Upper lobe of left lung (tissue), 4 donors: ENCODE data around the gene CCP110.

ENCODE experiments used
- CTCF ChIP-seq, 6 experiments: fragments of 450-650 bp in 4 of 6; fragments of 200-600 bp in 2 of 6; sonication (generic) in 2 of 6; IDR thresholded peaks; one replicate each; pipeline ENCODE4 v1.5.1; 2016 to 2019; ENCODE audit warnings: antibody characterized with exemption in 6 of 6
- EP300 ChIP-seq, 4 donors: sonication (generic); formaldehyde crosslinking; IDR thresholded peaks; one replicate each; pipeline ENCODE4 v1.5.1; 2017; ENCODE audit warnings: antibody characterized with exemption in 4 of 4, control low read depth in 2 of 4
- POLR2A ChIP-seq, 4 donors: fragments of 450-650 bp; IDR thresholded peaks; one replicate each; pipeline ENCODE4 v1.5.1; 2016 to 2017; ENCODE audit warnings: antibody characterized with exemption in 4 of 4, mild to moderate bottlenecking in 2 of 4
- POLR2AphosphoS5 ChIP-seq, 2 donors: sonication (generic); formaldehyde crosslinking; IDR thresholded peaks; one replicate each; pipeline ENCODE4 v1.5.1; 2017; ENCODE audit warnings: antibody characterized with exemption in 2 of 2

GRCh38 chr16:19478505-19478904, 45.2 kb upstream of the CCP110 start:
- TF ChIP-seq CTCF (IDR thresholded peaks at IDR 0.05): no peak
- TF ChIP-seq POLR2AphosphoS5 (IDR thresholded peaks at IDR 0.05): no peak
- no peak for TF ChIP-seq POLR2A (IDR thresholded peaks at IDR 0.05)
- TF ChIP-seq EP300 (IDR thresholded peaks at IDR 0.05): no peak
